PC-3 (cell line): Measurements from ENCODE around the gene ISM1. TPM values are rescaled to one million over a fixed set of nuclear protein-coding genes. Genes with fewer than 3 reads are reported as not detected.

Experiments used
- ATAC-seq: fragments of 200-7000 bp; cut with Tn5 transposase; 2 replicates; pipeline ENCODE4 v1.9.1; 2020; ENCODE audit warnings: mild to moderate bottlenecking, moderate library complexity
- BruUV-seq: library from RNA; stranded (reverse); fragments of 400-500 nt; replicated peaks from 2 replicates; lab custom pipeline; 2021; lab: Mats Ljungman, UMichigan
- CTCF ChIA-PET: fragments of 300-600 bp; sonication (Branson Sonifier 250); formaldehyde crosslinking; loops from one replicate; lab custom pipeline; 2022; ENCODE audit warnings: antibody characterized with exemption; lab: Charles Lee
- POLR2A ChIA-PET: fragments of 300-600 bp; sonication (Branson Sonifier 250); formaldehyde crosslinking; loops from one replicate; lab custom pipeline; 2022; ENCODE audit warnings: antibody characterized with exemption; ENCODE audit not compliant: unreplicated experiment; lab: Charles Lee
- DNase-seq: peaks from one replicate; pipeline ENCODE4 v3.0.0-alpha.2; 2015
- H2AFZ ChIP-seq: fragments of 300-600 bp; sonication (generic); 2 replicates; pipeline ENCODE4 v1.6.0; 2016; ENCODE audit warnings: antibody characterized with exemption, low read length
- H3F3A ChIP-seq: fragments of 300-600 bp; sonication (generic); one replicate; pipeline ENCODE4 v1.6.0; 2017; ENCODE audit warnings: antibody characterized with exemption, low read length, control low read depth, mild to moderate bottlenecking; ENCODE audit not compliant: unreplicated experiment
- H3K27ac ChIP-seq: fragments of 300-600 bp; sonication (generic); 2 replicates; pipeline ENCODE4 v1.5.1; 2016; ENCODE audit warnings: mild to moderate bottlenecking, low read length
- H3K27me3 ChIP-seq: fragments of 300-600 bp; sonication (generic); 2 replicates; pipeline ENCODE4 v1.6.1; 2016; ENCODE audit warnings: low read length, mixed read lengths
- H3K36me3 ChIP-seq: fragments of 300-600 bp; sonication (generic); 2 replicates; pipeline ENCODE4 v1.6.1; 2016; ENCODE audit warnings: low read depth, mixed run types, low read length, mixed read lengths
- H3K4me1 ChIP-seq: fragments of 300-600 bp; sonication (generic); 2 replicates; pipeline ENCODE4 v1.5.1; 2016; ENCODE audit warnings: low read length; ENCODE audit not compliant: insufficient read depth
- H3K4me2 ChIP-seq: fragments of 300-600 bp; sonication (generic); 2 replicates; pipeline ENCODE4 v1.6.0; 2016; ENCODE audit warnings: low read length
- H3K4me3 ChIP-seq: fragments of 300-600 bp; sonication (generic); 2 replicates; pipeline ENCODE4 v1.5.1; 2016; ENCODE audit warnings: mild to moderate bottlenecking, low read length, mixed read lengths
- H3K79me2 ChIP-seq: fragments of 300-600 bp; sonication (generic); 2 replicates; pipeline ENCODE4 v1.6.1; 2017; ENCODE audit warnings: low read length, mixed read lengths
- H3K9ac ChIP-seq: fragments of 300-600 bp; sonication (generic); 2 replicates; pipeline ENCODE4 v1.6.0; 2016; ENCODE audit warnings: mild to moderate bottlenecking, low read length
- H3K9me2 ChIP-seq: fragments of 300-600 bp; sonication (generic); replicated peaks from 2 replicates; pipeline ENCODE4 v1.6.1; 2016; ENCODE audit warnings: mixed run types, low read length, mixed read lengths
- H3K9me3 ChIP-seq: fragments of 300-600 bp; sonication (generic); 2 replicates; pipeline ENCODE4 v1.6.1; 2016; ENCODE audit warnings: low read length, mixed read lengths
- H4K20me1 ChIP-seq: fragments of 300-600 bp; sonication (generic); 2 replicates; pipeline ENCODE4 v1.6.1; 2016; ENCODE audit warnings: low read length, mixed read lengths
- EZH2 ChIP-seq: fragments of 300-600 bp; sonication (generic); IDR thresholded peaks from one replicate; pipeline ENCODE4 v1.6.1; 2017; ENCODE audit warnings: antibody characterized with exemption, mild to moderate bottlenecking, low read length; ENCODE audit not compliant: unreplicated experiment
- EZH2phosphoT487 ChIP-seq: fragments of 300-600 bp; sonication (generic); IDR thresholded peaks from 2 replicates; pipeline ENCODE4 v1.6.1; 2018; ENCODE audit warnings: mild to moderate bottlenecking, antibody characterized with exemption, low read length, borderline replicate concordance
- intact Hi-C: fragments of 100-400 bp; cut with micrococcal nuclease; formaldehyde crosslinking; loops from 2 replicates; pipeline ENCODE4 v1.9.0; 2023
- total RNA-seq: library from RNA; depleted of rRNA; stranded (reverse); fragments of >200 nt; gene quantifications from 2 replicates; pipeline ENCODE4 v1.2.3, GENCODE V29; 2014
- TF ChIP-seq, protein P1 (sequence below): fragments of 300-600 bp; sonication (generic); conservative IDR thresholded peaks from 2 replicates; pipeline ENCODE4 v1.5.1; 2017; ENCODE audit warnings: antibody characterized with exemption, low read depth, mild to moderate bottlenecking, low read length

Gene ISM1
- total RNA-seq, 1 experiment from 2014 or later, result not detected

GRCh38 chr20:13338097-13338661 is 117.1 kb downstream of the ISM1 start:
- H3K79me2 ChIP-seq, result no peaks in the 10 kb centered on the region
- H4K20me1 ChIP-seq, result no peaks in the 10 kb centered on the region
- H3K9ac ChIP-seq, result no peak overlapping the region
- H3K9me3 ChIP-seq, result no peaks in the 10 kb centered on the region
- BruUV-seq, result no TSS peak
- ChIA-PET POLR2A (no interaction called here), CTCF (no interaction called here)
- no peak overlapping the region for H3K27ac ChIP-seq
- TF ChIP-seq EZH2phosphoT487, result no peak
- TF ChIP-seq, protein P1, sequence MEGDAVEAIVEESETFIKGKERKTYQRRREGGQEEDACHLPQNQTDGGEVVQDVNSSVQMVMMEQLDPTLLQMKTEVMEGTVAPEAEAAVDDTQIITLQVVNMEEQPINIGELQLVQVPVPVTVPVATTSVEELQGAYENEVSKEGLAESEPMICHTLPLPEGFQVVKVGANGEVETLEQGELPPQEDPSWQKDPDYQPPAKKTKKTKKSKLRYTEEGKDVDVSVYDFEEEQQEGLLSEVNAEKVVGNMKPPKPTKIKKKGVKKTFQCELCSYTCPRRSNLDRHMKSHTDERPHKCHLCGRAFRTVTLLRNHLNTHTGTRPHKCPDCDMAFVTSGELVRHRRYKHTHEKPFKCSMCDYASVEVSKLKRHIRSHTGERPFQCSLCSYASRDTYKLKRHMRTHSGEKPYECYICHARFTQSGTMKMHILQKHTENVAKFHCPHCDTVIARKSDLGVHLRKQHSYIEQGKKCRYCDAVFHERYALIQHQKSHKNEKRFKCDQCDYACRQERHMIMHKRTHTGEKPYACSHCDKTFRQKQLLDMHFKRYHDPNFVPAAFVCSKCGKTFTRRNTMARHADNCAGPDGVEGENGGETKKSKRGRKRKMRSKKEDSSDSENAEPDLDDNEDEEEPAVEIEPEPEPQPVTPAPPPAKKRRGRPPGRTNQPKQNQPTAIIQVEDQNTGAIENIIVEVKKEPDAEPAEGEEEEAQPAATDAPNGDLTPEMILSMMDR, result no peak
- TF ChIP-seq EZH2, result no peak
- no peak overlapping the region for H3K4me2 ChIP-seq
- no peak overlapping the region for H3K4me3 ChIP-seq
- intact Hi-C loops, result no loop called here
- H2AFZ ChIP-seq, result no peak overlapping the region
- DNase-seq (no peak), ATAC-seq (no peak)
- no peaks in the 10 kb centered on the region for H3F3A ChIP-seq
- H3K27me3 ChIP-seq, result no peaks in the 10 kb centered on the region
- H3K36me3 ChIP-seq, result no peaks in the 10 kb centered on the region
- H3K9me2 ChIP-seq, result no peaks in the 10 kb centered on the region
- peaks cover 8% of the 10 kb centered on the region; the same call in 1 of the 2 replicates for H3K4me1 ChIP-seq

DNA sequence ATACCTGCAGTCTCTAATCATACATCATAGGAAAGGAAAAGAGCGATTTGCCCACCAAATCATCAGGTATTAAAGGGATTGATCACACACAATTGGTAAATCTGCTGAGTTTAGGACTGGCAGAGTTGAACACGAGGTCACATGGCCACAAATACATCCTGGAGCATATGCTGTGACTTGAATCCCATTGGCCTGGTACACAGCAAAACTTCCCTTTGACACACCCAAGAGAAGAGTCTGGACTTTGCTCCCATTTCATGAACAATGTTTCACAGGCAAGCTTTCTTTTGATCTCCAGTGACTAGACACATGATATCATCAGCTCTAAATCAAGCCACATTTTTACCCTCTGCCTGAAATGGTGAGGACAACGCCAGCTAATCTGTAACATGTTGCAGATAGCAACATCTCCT is 117.9 kb downstream of the ISM1 start:
- no TSS peak for BruUV-seq
- Histone ChIP-seq H3F3A (no peaks in the 10 kb centered on the region), H3K36me3 (no peaks in the 10 kb centered on the region), H4K20me1 (no peaks in the 10 kb centered on the region), H3K4me3 (no peak overlapping the region), H3K4me2 (no peak overlapping the region), H3K9ac (no peak overlapping the region), H2AFZ (no peak overlapping the region), H3K9me2 (no peaks in the 10 kb centered on the region), H3K27ac (no peak overlapping the region), H3K4me1 (peaks cover 8% of the 10 kb centered on the region; the same call in 1 of the 2 replicates), H3K27me3 (no peaks in the 10 kb centered on the region), H3K9me3 (no peaks in the 10 kb centered on the region), H3K79me2 (no peaks in the 10 kb centered on the region)
- TF ChIP-seq EZH2phosphoT487, result no peak
- no peak for TF ChIP-seq EZH2
- TF ChIP-seq, protein P1, result no peak
- CTCF ChIA-PET, result interaction anchor here (0.6 kb wide), 1 partner anchor 208 kb away, joined by 3 read pairs; no protein-coding TSS in a partner anchor
- intact Hi-C loops, result no loop called here
- POLR2A ChIA-PET, result no interaction called here
- no peak for DNase-seq
- no peak for ATAC-seq

GRCh38 chr20:13340088-13340487 is 119.0 kb downstream of the ISM1 start:
- ChIA-PET CTCF (no interaction called here), POLR2A (no interaction called here)
- DNase-seq (no peak), ATAC-seq (no peak)
- Histone ChIP-seq H3K4me2 (no peak overlapping the region), H2AFZ (no peak overlapping the region), H3K9me3 (no peaks in the 10 kb centered on the region), H3K9me2 (no peaks in the 10 kb centered on the region), H3K27ac (no peak overlapping the region), H3K79me2 (no peaks in the 10 kb centered on the region), H3K27me3 (no peaks in the 10 kb centered on the region), H3K4me3 (no peak overlapping the region), H3K9ac (no peak overlapping the region), H3K36me3 (no peaks in the 10 kb centered on the region), H3K4me1 (peaks cover 8% of the 10 kb centered on the region; the same call in 1 of the 2 replicates), H4K20me1 (no peaks in the 10 kb centered on the region), H3F3A (no peaks in the 10 kb centered on the region)
- TF ChIP-seq, protein P1, result no peak
- TF ChIP-seq EZH2 (no peak), EZH2phosphoT487 (no peak)
- BruUV-seq, result no TSS peak
- intact Hi-C loops, result no loop called here
